ENCODE measurements around the gene SYPL1. TPM values are rescaled to one million over a fixed set of nuclear protein-coding genes. Genes with fewer than 3 reads are reported as not detected.

The SYPL1 gene
- total RNA-seq, 4 donors from 2014 or later, result 119 to 165 (median 132) TPM

GRCh38 chr7:106054971-106055532 is 57.1 kb downstream of the SYPL1 start:
- no peak for DNase-seq
- no peaks in the 10 kb centered on the region for H3K27me3 ChIP-seq
- TF ChIP-seq CTCF (IDR thresholded peaks at IDR 0.05) (no peak), POLR2A (IDR thresholded peaks at IDR 0.05) (no peak)
- no peak overlapping the region for H3K27ac ChIP-seq
- H3K4me3 ChIP-seq (replicated peaks in 1 of 3), result no peak overlapping the region
- H3K4me1 ChIP-seq, result peaks cover 18 to 22% of the 10 kb centered on the region in 2 donors
- no peaks in the 10 kb centered on the region for H3K36me3 ChIP-seq
- H3K9me3 ChIP-seq, result no peaks in the 10 kb centered on the region
- intact Hi-C loops (cut with DNase I), result loop anchor here (2.0 to 10.0 kb wide), 2 partner anchors 60 to 100 kb away; partner anchors contain the start of gene SYPL1
- WGBS, 2 donors, result 83 to 88% methylated on average over 7 of the region's 7 CpGs

- no peak for DNase-seq
- intact Hi-C loops (cut with DNase I), result loop anchor here (2.0 to 10.0 kb wide), 2 partner anchors 60 to 100 kb away; partner anchors contain the start of gene SYPL1
- TF ChIP-seq CTCF (IDR thresholded peaks at IDR 0.05) (no peak), POLR2A (IDR thresholded peaks at IDR 0.05) (no peak)
These were observed 57.8 kb downstream of the SYPL1 start for GRCh38 chr7:106054156-106054910.

GRCh38 chr7:106053109-106053508 is 59.0 kb downstream of the SYPL1 start:
- WGBS, 2 donors, result 84 to 90% methylated on average over 5 of the region's 5 CpGs
- intact Hi-C loops (cut with DNase I), result loop anchor here (10.0 kb wide), 1 partner anchor 62 kb away; the partner anchor contains the start of gene SYPL1
- no peak for DNase-seq

More at GRCh38 chr7:106054156-106054910, 57.8 kb downstream of the SYPL1 start:
- H3K27me3 ChIP-seq, result no peaks in the 10 kb centered on the region
- peaks cover 18 to 22% of the 10 kb centered on the region in 2 donors for H3K4me1 ChIP-seq
- no peak overlapping the region for H3K27ac ChIP-seq
- H3K4me3 ChIP-seq (replicated peaks in 1 of 3), result no peak overlapping the region
- WGBS, 2 donors, result 92 to 95% methylated on average over 11 of the region's 11 CpGs
- H3K9me3 ChIP-seq, result no peaks in the 10 kb centered on the region
- no peaks in the 10 kb centered on the region for H3K36me3 ChIP-seq

GRCh38 chr7:106052681-106053080 is 59.4 kb downstream of the SYPL1 start:
- H3K27me3 ChIP-seq, result no peaks in the 10 kb centered on the region
- no peaks in the 10 kb centered on the region for H3K9me3 ChIP-seq
- intact Hi-C loops (cut with DNase I), result loop anchor here (10.0 kb wide), 1 partner anchor 62 kb away; the partner anchor contains the start of gene SYPL1
- no peak for DNase-seq
- peaks cover 6 to 8% of the 10 kb centered on the region in 2 donors for H3K4me1 ChIP-seq
- TF ChIP-seq POLR2A (IDR thresholded peaks at IDR 0.05) (no peak), CTCF (IDR thresholded peaks at IDR 0.05) (no peak)
- no peaks in the 10 kb centered on the region for H3K36me3 ChIP-seq
- no peak overlapping the region for H3K27ac ChIP-seq
- WGBS, 2 donors, result 91 to 93% methylated on average over 2 of the region's 2 CpGs
- H3K4me3 ChIP-seq (replicated peaks in 1 of 3), result no peak overlapping the region

More at GRCh38 chr7:106053109-106053508, 59.0 kb downstream of the SYPL1 start:
- H3K27me3 ChIP-seq, result no peaks in the 10 kb centered on the region
- TF ChIP-seq CTCF (IDR thresholded peaks at IDR 0.05), result no peak
- no peak for TF ChIP-seq POLR2A (IDR thresholded peaks at IDR 0.05)
- H3K9me3 ChIP-seq, result no peaks in the 10 kb centered on the region
- H3K4me1 ChIP-seq, result peaks cover 11 to 12% of the 10 kb centered on the region in 2 donors
- no peak overlapping the region for H3K4me3 ChIP-seq (replicated peaks in 1 of 3)
- no peak overlapping the region for H3K27ac ChIP-seq
- no peaks in the 10 kb centered on the region for H3K36me3 ChIP-seq

- WGBS, 2 donors, result 82 to 89% methylated on average over 5 of the region's 5 CpGs
- H3K9me3 ChIP-seq, result no peaks in the 10 kb centered on the region
- no peaks in the 10 kb centered on the region for H3K36me3 ChIP-seq
- TF ChIP-seq POLR2A (IDR thresholded peaks at IDR 0.05) (no peak), CTCF (IDR thresholded peaks at IDR 0.05) (no peak)
- no peak overlapping the region for H3K27ac ChIP-seq
- no peak for DNase-seq
- intact Hi-C loops (cut with DNase I), result loop anchor here (10.0 kb wide), 1 partner anchor 64 kb away; the partner anchor contains the start of gene SYPL1
- H3K4me1 ChIP-seq, result no peaks in the 10 kb centered on the region
- no peak overlapping the region for H3K4me3 ChIP-seq (replicated peaks in 1 of 3)
- no peaks in the 10 kb centered on the region for H3K27me3 ChIP-seq
These were observed 61.4 kb downstream of the SYPL1 start for GRCh38 chr7:106050746-106051117.

All from thyroid gland (tissue), 4 donors.